B cell (primary cell): ENCODE results near the gene PGP. TPM values are rescaled to one million over a fixed set of nuclear protein-coding genes. Genes with fewer than 3 reads are reported as not detected.

Experiments
- ATAC-seq: fragments of 200-7000 bp; cut with Tn5 transposase; one replicate; pipeline ENCODE4 v1.10.0; 2021; ENCODE audit warnings: low read depth, mild to moderate bottlenecking, moderate number of reproducible peaks, moderate library complexity
- CTCF ChIA-PET: fragments of 350-600 bp; sonication (Branson Sonifier 250); formaldehyde crosslinking; loops from one replicate; lab custom pipeline; 2021; ENCODE audit warnings: antibody characterized with exemption, inconsistent platforms; lab: Charles Lee
- POLR2A ChIA-PET: fragments of 350-600 bp; sonication (Branson Sonifier 250); formaldehyde crosslinking; loops from one replicate; lab custom pipeline; 2021; ENCODE audit warnings: antibody characterized with exemption; lab: Charles Lee
- DNase-seq: peaks from one replicate; pipeline ENCODE4 v3.0.0; 2013
- H2AFZ ChIP-seq: 2 replicates; pipeline ENCODE4 v1.6.1; 2012; ENCODE audit warnings: mild to moderate bottlenecking, low read depth, low read length; ENCODE audit not compliant: insufficient read depth, poor library complexity, severe bottlenecking
- H3K27ac ChIP-seq, 2 donors: 1 replicate in 1 of 2; 2 replicates in 1 of 2; pipeline ENCODE4 v1.5.1; 2012 to 2013; ENCODE audit warnings: low read length in 2 of 2, mild to moderate bottlenecking in 2 of 2, moderate library complexity in 1 of 2
- H3K27me3 ChIP-seq, 4 experiments: fragments of 200-600 bp in 1 of 4; sonication (generic) in 1 of 4; replicated peaks in 1 of 4; 1 replicate in 2 of 4; 2 replicates in 2 of 4; pipeline versions ENCODE4 v1.6.1 to v1.7.0; 2013 to 2016; ENCODE audit warnings: low read length in 3 of 4, mild to moderate bottlenecking in 2 of 4, mixed read lengths in 1 of 4, moderate library complexity in 1 of 4; ENCODE audit not compliant: insufficient read depth in 4 of 4, control insufficient read depth in 3 of 4; ENCODE audit errors: control extremely low read depth in 1 of 4
- H3K36me3 ChIP-seq, 2 experiments: replicated peaks in 1 of 2; 1 replicate in 1 of 2; 2 replicates in 1 of 2; pipeline versions ENCODE4 v1.6.1 to v1.7.1; 2013; ENCODE audit warnings: low read length in 1 of 2; ENCODE audit not compliant: insufficient read depth in 2 of 2, control insufficient read depth in 1 of 2; ENCODE audit errors: control extremely low read depth in 1 of 2, extremely low read depth in 1 of 2
- H3K4me1 ChIP-seq, 2 donors: fragments of 200-600 bp in 1 of 2; sonication (generic) in 1 of 2; 1 replicate in 1 of 2; 2 replicates in 1 of 2; pipeline versions ENCODE4 v1.5.1 to v1.6.1; 2013 to 2017; ENCODE audit warnings: low read length in 2 of 2; ENCODE audit not compliant: control insufficient read depth in 2 of 2, insufficient read depth in 2 of 2
- H3K4me2 ChIP-seq: replicated peaks from 2 replicates; pipeline ENCODE3; 2012; ENCODE audit warnings: mild to moderate bottlenecking, low read depth, low read length; ENCODE audit not compliant: poor library complexity, severe bottlenecking
- H3K4me3 ChIP-seq, 5 experiments: fragments of 200-600 bp in 1 of 5; sonication (generic) in 1 of 5; 1 replicate in 3 of 5; 2 replicates in 2 of 5; pipeline versions ENCODE4 v1.5.1 to v1.7.0; 2011 to 2016; ENCODE audit warnings: low read length in 4 of 5, mild to moderate bottlenecking in 4 of 5, low read depth in 2 of 5, control low read depth in 1 of 5, moderate library complexity in 1 of 5; ENCODE audit not compliant: insufficient read depth in 1 of 5; ENCODE audit errors: control extremely low read depth in 1 of 5, extremely low read depth in 1 of 5
- H3K79me2 ChIP-seq: fragments of 200-600 bp; sonication (generic); one replicate; pipeline ENCODE4 v1.6.0; 2016; ENCODE audit warnings: low read length; ENCODE audit not compliant: control insufficient read depth, insufficient read depth
- H3K9ac ChIP-seq: fragments of 200-600 bp; sonication (generic); 2 replicates; pipeline ENCODE4 v1.6.1; 2017; ENCODE audit warnings: mild to moderate bottlenecking, low read length, moderate library complexity
- H3K9me3 ChIP-seq, 3 donors: one replicate each; pipeline versions ENCODE4 v1.6.1 to v1.7.1; 2013; ENCODE audit warnings: low read length in 2 of 3; ENCODE audit not compliant: control insufficient read depth in 2 of 3, insufficient read depth in 1 of 3; ENCODE audit errors: control extremely low read depth in 1 of 3
- H4K20me1 ChIP-seq: 2 replicates; pipeline ENCODE4 v1.6.0; 2012; ENCODE audit warnings: mild to moderate bottlenecking, low read length; ENCODE audit not compliant: insufficient read depth, control insufficient read depth, poor library complexity, severe bottlenecking
- H3K27ac Mint-ChIP-seq: one replicate; pipeline ENCODE4 v1.8.0; 2021; ENCODE audit warnings: mixed read lengths
- H3K27me3 Mint-ChIP-seq: one replicate; pipeline ENCODE4 v1.8.0; 2021; ENCODE audit warnings: mixed read lengths
- H3K4me1 Mint-ChIP-seq: one replicate; pipeline ENCODE4 v1.8.0; 2021; ENCODE audit warnings: mixed read lengths
- H3K4me3 Mint-ChIP-seq: one replicate; pipeline ENCODE4 v1.8.0; 2021; ENCODE audit warnings: mixed read lengths
- H3K9me3 Mint-ChIP-seq: one replicate; pipeline ENCODE4 v1.8.0; 2022; ENCODE audit warnings: mixed read lengths; ENCODE audit not compliant: insufficient read depth
- CTCF ChIP-seq: fragments of 200-600 bp; IDR thresholded peaks from one replicate; pipeline ENCODE4 v1.8.0; 2022; ENCODE audit warnings: antibody characterized with exemption, mild to moderate bottlenecking
- EZH2 ChIP-seq: IDR thresholded peaks from 2 replicates; pipeline ENCODE4 v1.6.1; 2012; ENCODE audit warnings: borderline replicate concordance, low read depth, mild to moderate bottlenecking, moderate library complexity, low read length; ENCODE audit not compliant: insufficient read depth, poor library complexity, severe bottlenecking
- WGBS: methylation state at CpG from one replicate; pipeline ENCODE4 v1.1.5; 2013; ENCODE audit warnings: missing lambda C conversion rate; ENCODE audit not compliant: insufficient coverage; 5-methylcytosine and 5-hydroxymethylcytosine counted together
- intact Hi-C: fragments of 100-400 bp; cut with micrococcal nuclease; formaldehyde crosslinking; loops from one replicate; pipeline ENCODE4 v1.10.0; 2022
- polyA plus RNA-seq: library from polyadenylated mRNA; depleted of rRNA; stranded (reverse); fragments of >200 nt; gene quantifications from 2 replicates; pipeline ENCODE4 v1.2.3, GENCODE V29; 2012
- total RNA-seq, 2 donors: library from RNA; stranded (reverse); fragments of 120-200 nt in 1 of 2; gene quantifications; 1 replicate in 1 of 2; 2 replicates in 1 of 2; pipeline versions ENCODE4 v1.2.3 to v1.2.4, GENCODE V29; 2013 to 2022

PGP gene
- total and polyA plus RNA-seq, 2 donors (not counting 1 experiment from before 2014, with no cell fraction given): 15.4 to 16.5 TPM

GRCh38 chr16:2253293-2253692 lies 38.7 kb upstream of the PGP start:
- H3K79me2 ChIP-seq: peaks cover 23% of the 10 kb centered on the region
- ChIA-PET CTCF (interaction anchor here (0.6 to 3.9 kb wide), 5 partner anchors 10 to 233 kb away, joined by 3 to 71 read pairs (median 3); partner anchors contain the start of gene CASKIN1), POLR2A (no interaction called here)
- intact Hi-C loops: loop anchor here (5.0 to 10.0 kb wide), 3 partner anchors 89 to 254 kb away; partner anchors contain the start of genes ABCA3 and NHERF2
- H2AFZ ChIP-seq: no peak overlapping the region
- H3K4me1 Mint-ChIP-seq: peaks cover 26% of the 10 kb centered on the region
- no peak overlapping the region for H3K9ac ChIP-seq
- peak overlapping the region; percentile 71 for H3K4me3 Mint-ChIP-seq
- H3K27ac Mint-ChIP-seq: peak overlapping the region; percentile 90
- peaks cover 18% of the 10 kb centered on the region for H4K20me1 ChIP-seq
- H3K9me3 Mint-ChIP-seq: no peaks in the 10 kb centered on the region
- H3K27ac ChIP-seq: peak overlapping the region; percentile 68 to 72
- H3K27me3 Mint-ChIP-seq: no peaks in the 10 kb centered on the region
- WGBS: 65% methylated on average over 7 of the region's 11 CpGs
- peaks cover 12 to 41% of the 10 kb centered on the region in 2 donors for H3K4me1 ChIP-seq
- DNase-seq: no peak
- peaks cover 0 to 39% of the 10 kb centered on the region in 2 experiments for H3K36me3 ChIP-seq
- H3K4me3 ChIP-seq: no peak overlapping the region
- no peak overlapping the region for H3K4me2 ChIP-seq
- no peak for TF ChIP-seq CTCF
- no peak for TF ChIP-seq EZH2
- H3K9me3 ChIP-seq: no peaks in the 10 kb centered on the region
- no peak for ATAC-seq
- no peaks in the 10 kb centered on the region for H3K27me3 ChIP-seq

- H3K27me3 ChIP-seq: no peaks in the 10 kb centered on the region
- POLR2A ChIA-PET: interaction anchor here (1.8 to 2.5 kb wide), 2 partner anchors 16 to 48 kb away, joined by 4 to 13 read pairs; partner anchors contain the start of genes MLST8 and RNPS1
- intact Hi-C loops: loop anchor here (5.0 to 10.0 kb wide), 3 partner anchors 90 to 255 kb away; partner anchors contain the start of genes ABCA3 and NHERF2
- Mint-ChIP-seq H3K9me3 (no peaks in the 10 kb centered on the region), H3K27me3 (no peaks in the 10 kb centered on the region), H3K4me3 (peak overlapping the region; percentile 71), H3K27ac (peak overlapping the region; percentile 90), H3K4me1 (peaks cover 26% of the 10 kb centered on the region)
- peaks cover 0 to 34% of the 10 kb centered on the region in 2 experiments for H3K36me3 ChIP-seq
- peaks cover 15% of the 10 kb centered on the region for H4K20me1 ChIP-seq
- H3K9ac ChIP-seq: no peak overlapping the region
- DNase-seq (peak; percentile 53), ATAC-seq (no peak)
- H3K79me2 ChIP-seq: peaks cover 24% of the 10 kb centered on the region
- TF ChIP-seq EZH2 (no peak), CTCF (no peak)
- H3K9me3 ChIP-seq: no peaks in the 10 kb centered on the region
- H3K4me2 ChIP-seq: no peak overlapping the region
- CTCF ChIA-PET: interaction anchor here (0.5 to 3.9 kb wide), 13 partner anchors 11 to 1083 kb away, joined by 3 to 71 read pairs (median 5); partner anchors contain the start of gene CASKIN1
- peaks cover 12 to 41% of the 10 kb centered on the region in 2 donors for H3K4me1 ChIP-seq
- H3K27ac ChIP-seq: peak overlapping the region; percentile 68 to 72
- WGBS: 100% methylated on average over 1 of the region's 7 CpGs
- no peak overlapping the region for H2AFZ ChIP-seq
- H3K4me3 ChIP-seq: no peak overlapping the region
These were observed 38.1 kb upstream of the PGP start for GRCh38 chr16:2252806-2253148.
